Kidney glomerular epithelial cell (primary cell): Measurements from ENCODE around the gene ENGASE.

Experiments
- DNase-seq: peaks from one replicate; lab custom pipeline; 2025; lab: John Stamatoyannopoulos, UW

ENGASE gene

GRCh38 chr17:79094261-79094660, 19.6 kb downstream of the ENGASE start:
- no peak for DNase-seq

- no peak for DNase-seq
Measured at GRCh38 chr17:79095345-79096055, 20.9 kb downstream of the ENGASE start.

- no peak for DNase-seq
Measured at GRCh38 chr17:79096477-79096876, 21.9 kb downstream of the ENGASE start.

GRCh38 chr17:79097226-79098055, 22.8 kb downstream of the ENGASE start:
- DNase-seq = no peak

- no peak for DNase-seq
Measured at GRCh38 chr17:79098282-79098867, 23.8 kb downstream of the ENGASE start.

- DNase-seq = no peak
Measured at GRCh38 chr17:79100405-79100804, 25.8 kb downstream of the ENGASE start.

- no peak for DNase-seq
Measured at GRCh38 chr17:79101111-79101673, 26.6 kb downstream of the ENGASE start.

- no peak for DNase-seq
Measured at GRCh38 chr17:79102214-79102613, 27.6 kb downstream of the ENGASE start.

GRCh38 chr17:79104898-79105600, 30.4 kb downstream of the ENGASE start:
- DNase-seq = no peak

- DNase-seq = no peak
Measured at GRCh38 chr17:79105937-79106336, 31.3 kb downstream of the ENGASE start.

GRCh38 chr17:79106958-79107357, 32.3 kb downstream of the ENGASE start:
- DNase-seq = no peak

GRCh38 chr17:79107499-79108231, 33.0 kb downstream of the ENGASE start:
- DNase-seq = no peak

- no peak for DNase-seq
Measured at GRCh38 chr17:79108232-79108850, 33.7 kb downstream of the ENGASE start.

- no peak for DNase-seq
Measured at GRCh38 chr17:79108870-79109269, 34.2 kb downstream of the ENGASE start.

- no peak for DNase-seq
Measured at GRCh38 chr17:79109584-79109983, 35.0 kb downstream of the ENGASE start.

- DNase-seq = no peak
Measured at GRCh38 chr17:79111097-79111496, 36.5 kb downstream of the ENGASE start.

GRCh38 chr17:79112471-79112870, 37.8 kb downstream of the ENGASE start:
- no peak for DNase-seq

- no peak for DNase-seq
Measured at GRCh38 chr17:79113699-79114457, 39.3 kb downstream of the ENGASE start.

GRCh38 chr17:79114458-79115301, 40.1 kb downstream of the ENGASE start:
- no peak for DNase-seq
